GM19043 (cell line): Measurements from ENCODE around the gene AKR1A1.
"Not testable (repeated sequence)": the region's sequence is repeated elsewhere in the genome, so short reads cannot be mapped to it uniquely, and the experiment has no call there.

Experiments
- ATAC-seq: cut with Tn5 transposase; IDR thresholded peaks from one replicate; pipeline ENCODE4 v1.9.1; 2021; ENCODE audit warnings: low read depth; ENCODE audit not compliant: unreplicated experiment

Gene AKR1A1

GRCh38 chr1:45550401-45551351, at the start of gene AKR1A1:
Gene AKR1A1 (plus strand): TSS chr1:45550826. CDS start chr1:45561795, 10,969 bp downstream.
- ATAC-seq, result peak; percentile 82

GRCh38 chr1:45501505-45501859, 49.1 kb upstream of the AKR1A1 start:
- no peak for ATAC-seq

GRCh38 chr1:45503462-45504360, 46.9 kb upstream of the AKR1A1 start:
- no peak for ATAC-seq

- no peak for ATAC-seq
Measured at GRCh38 chr1:45507195-45507594, 43.4 kb upstream of the AKR1A1 start.

- ATAC-seq, result no peak
Measured at GRCh38 chr1:45507893-45508292, 42.7 kb upstream of the AKR1A1 start.

GRCh38 chr1:45508295-45509151, 42.1 kb upstream of the AKR1A1 start:
- no peak for ATAC-seq

GRCh38 chr1:45510036-45510971, 40.3 kb upstream of the AKR1A1 start:
- ATAC-seq, result no peak

GRCh38 chr1:45510972-45511527, 39.6 kb upstream of the AKR1A1 start:
- ATAC-seq, result no peak

- ATAC-seq, result no peak
Measured at GRCh38 chr1:45512641-45513054, 38.0 kb upstream of the AKR1A1 start.

GRCh38 chr1:45513532-45514260, 36.9 kb upstream of the AKR1A1 start:
- ATAC-seq, result not testable (repeated sequence)

GRCh38 chr1:45516036-45516435, 34.6 kb upstream of the AKR1A1 start:
- no peak for ATAC-seq

- no peak for ATAC-seq
Measured at GRCh38 chr1:45516465-45516864, 34.2 kb upstream of the AKR1A1 start.

GRCh38 chr1:45518366-45518765, 32.3 kb upstream of the AKR1A1 start:
- not testable (repeated sequence) for ATAC-seq

GRCh38 chr1:45518910-45519309, 31.7 kb upstream of the AKR1A1 start:
- no peak for ATAC-seq

GRCh38 chr1:45519774-45520173, 30.9 kb upstream of the AKR1A1 start:
- not testable (repeated sequence) for ATAC-seq

GRCh38 chr1:45521413-45522323, 29.0 kb upstream of the AKR1A1 start, which contains the start of gene PRDX1:
Gene PRDX1 (minus strand): TSS chr1:45521884. CDS start chr1:45519043, 2,841 bp downstream.
- ATAC-seq, result peak; percentile 80
